ENCODE results near the gene STK32B. TPM values are rescaled to one million over a fixed set of nuclear protein-coding genes. Genes with fewer than 3 reads are reported as not detected.

The STK32B gene
- total and polyA plus RNA-seq, 4 donors = 0.02 to 0.28 (median 0.08) TPM; not detected in 1

GRCh38 chr4:5040856-5041620 is 10.2 kb upstream of the STK32B start:
- Histone ChIP-seq H3K27ac (ENCODE audit: low read depth in 1 of 2, low read length in 2 of 2) (no peak overlapping the region), H3K9ac (ENCODE audit: low read depth in 1 of 2, low read length in 2 of 2) (no peak overlapping the region), H3K36me3 (ENCODE audit: control insufficient read depth in 4 of 4, insufficient read depth in 3 of 4, low read depth in 1 of 4, low read length in 3 of 4) (no peaks in the 10 kb centered on the region), H3K9me3 (ENCODE audit: control insufficient read depth in 4 of 4, low read length in 3 of 4) (no peaks in the 10 kb centered on the region), H3K4me3 (ENCODE audit: low read depth in 1 of 3, low read length in 3 of 3) (no peak overlapping the region), H3K27me3 (ENCODE audit: control insufficient read depth in 4 of 4, insufficient read depth in 4 of 4, low read length in 3 of 4) (peaks cover 0 to 7% (median 3%) of the 10 kb centered on the region in 4 donors), H3K4me1 (ENCODE audit: control insufficient read depth in 4 of 4, insufficient read depth in 4 of 4, low read length in 3 of 4) (no peaks in the 10 kb centered on the region)
- no peak for TF ChIP-seq YY1 (IDR thresholded peaks at IDR 0.05)
- no peak for TF ChIP-seq HNF4G (IDR thresholded peaks at IDR 0.05)
- TF ChIP-seq HNF4A (conservative IDR thresholded peaks at IDR 0.05) = no peak
- TF ChIP-seq FOXA1 (IDR thresholded peaks at IDR 0.05) = no peak
- TF ChIP-seq SP1 (IDR thresholded peaks at IDR 0.05) = no peak
- TF ChIP-seq ATF3 (IDR thresholded peaks at IDR 0.05) = no peak
- no peak for TF ChIP-seq REST (IDR thresholded peaks at IDR 0.05)
- TF ChIP-seq RXRA (IDR thresholded peaks at IDR 0.05) = no peak
- TF ChIP-seq, protein P1, sequence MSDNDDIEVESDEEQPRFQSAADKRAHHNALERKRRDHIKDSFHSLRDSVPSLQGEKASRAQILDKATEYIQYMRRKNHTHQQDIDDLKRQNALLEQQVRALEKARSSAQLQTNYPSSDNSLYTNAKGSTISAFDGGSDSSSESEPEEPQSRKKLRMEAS (IDR thresholded peaks at IDR 0.05) = no peak
- TF ChIP-seq RAD21 (IDR thresholded peaks at IDR 0.05) = no peak
- TF ChIP-seq, protein P2, sequence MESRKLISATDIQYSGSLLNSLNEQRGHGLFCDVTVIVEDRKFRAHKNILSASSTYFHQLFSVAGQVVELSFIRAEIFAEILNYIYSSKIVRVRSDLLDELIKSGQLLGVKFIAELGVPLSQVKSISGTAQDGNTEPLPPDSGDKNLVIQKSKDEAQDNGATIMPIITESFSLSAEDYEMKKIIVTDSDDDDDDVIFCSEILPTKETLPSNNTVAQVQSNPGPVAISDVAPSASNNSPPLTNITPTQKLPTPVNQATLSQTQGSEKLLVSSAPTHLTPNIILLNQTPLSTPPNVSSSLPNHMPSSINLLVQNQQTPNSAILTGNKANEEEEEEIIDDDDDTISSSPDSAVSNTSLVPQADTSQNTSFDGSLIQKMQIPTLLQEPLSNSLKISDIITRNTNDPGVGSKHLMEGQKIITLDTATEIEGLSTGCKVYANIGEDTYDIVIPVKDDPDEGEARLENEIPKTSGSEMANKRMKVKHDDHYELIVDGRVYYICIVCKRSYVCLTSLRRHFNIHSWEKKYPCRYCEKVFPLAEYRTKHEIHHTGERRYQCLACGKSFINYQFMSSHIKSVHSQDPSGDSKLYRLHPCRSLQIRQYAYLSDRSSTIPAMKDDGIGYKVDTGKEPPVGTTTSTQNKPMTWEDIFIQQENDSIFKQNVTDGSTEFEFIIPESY (IDR thresholded peaks at IDR 0.05) = no peak
- no peak for TF ChIP-seq JUND (IDR thresholded peaks at IDR 0.05)
- no peak for TF ChIP-seq NR2F2 (IDR thresholded peaks at IDR 0.05)
- TF ChIP-seq CTCF (IDR thresholded peaks at IDR 0.05; ENCODE audit: low read depth, low read length, missing input control) = no peak
- TF ChIP-seq FOXA2 (IDR thresholded peaks at IDR 0.05) = no peak
- no peak for TF ChIP-seq EGR1 (IDR thresholded peaks at IDR 0.05; ENCODE audit: low read depth in 2 of 2)
- DNase-seq (ENCODE audit: low spot score) = no peak
- WGBS = 75% methylated on average over 9 of the region's 9 CpGs

All from liver (tissue), 9 donors.